ENCODE measurements around the gene PPP1R18. TPM values are rescaled to one million over a fixed set of nuclear protein-coding genes. Genes with fewer than 3 reads are reported as not detected.

PPP1R18 gene
- total and polyA plus RNA-seq, 5 donors = 21.8 to 33.9 (median 23.1) TPM

GRCh38 chr6:30626484-30627366 lies 59.7 kb downstream of the PPP1R18 start, which contains the start of gene ATAT1:
ATAT1 (plus strand) TSS chr6:30626874.
- WGBS = 3% methylated on average over 36 of the region's 36 CpGs
- intact Hi-C loops (cut with DNase I) = no loop called here
- peak; percentile 96 for ATAC-seq

More at GRCh38 chr6:30626484-30627366, 59.7 kb downstream of the PPP1R18 start, which contains the start of gene ATAT1:
- H3K27me3 ChIP-seq (ENCODE audit: control insufficient read depth, insufficient read depth) = no peaks in the 10 kb centered on the region
- no peaks in the 10 kb centered on the region for H3K4me1 ChIP-seq (ENCODE audit: control insufficient read depth, insufficient read depth, low read length)
- H3K9me3 ChIP-seq (ENCODE audit: control insufficient read depth, low read length) = no peaks in the 10 kb centered on the region
- H3K27ac ChIP-seq (ENCODE audit: low read length) = peak within 1 kb of the TSS; percentile 85
- peak within 1 kb of the TSS; percentile 45 for H3K4me3 ChIP-seq (ENCODE audit: low read length)
- peak; percentile 91 to 97 (median 96) for DNase-seq

Other genes starting within 250 kb of the PPP1R18 start
- gene HLA-E, start 197.1 kb downstream of the PPP1R18 start, total RNA-seq = 100 to 1,000 TPM; 180 to 230 (median 214) TPM
- 227 TPM for gene HLA-E, start 197.1 kb downstream of the PPP1R18 start, polyA plus RNA-seq
- 10 to 100 TPM; 22.7 to 33.7 (median 24.8) TPM for gene GNL1, start 130.2 kb downstream of the PPP1R18 start, total RNA-seq
- 24.2 TPM for gene GNL1, start 130.2 kb downstream of the PPP1R18 start, polyA plus RNA-seq
- gene PRR3, start 129.3 kb downstream of the PPP1R18 start, total RNA-seq = 1 to 10 TPM; 4.4 to 5.7 (median 4.9) TPM
- gene PRR3, start 129.3 kb downstream of the PPP1R18 start, polyA plus RNA-seq = 4.2 TPM
- gene ABCF1, start 115.2 kb downstream of the PPP1R18 start, total RNA-seq = 10 to 100 TPM; 36.7 to 40.7 (median 39.2) TPM
- 26.8 TPM for gene ABCF1, start 115.2 kb downstream of the PPP1R18 start, polyA plus RNA-seq
- 10 to 100 TPM; 36.5 to 46.6 (median 43.4) TPM for gene PPP1R10, start 69.4 kb downstream of the PPP1R18 start, total RNA-seq
- gene PPP1R10, start 69.4 kb downstream of the PPP1R18 start, polyA plus RNA-seq = 16.0 TPM
- 10 to 100 TPM; 60.2 to 77.5 (median 72.0) TPM for gene MRPS18B, start 68.8 kb downstream of the PPP1R18 start, total RNA-seq
- 97.6 TPM for gene MRPS18B, start 68.8 kb downstream of the PPP1R18 start, polyA plus RNA-seq
- gene ATAT1, start 59.8 kb downstream of the PPP1R18 start, total RNA-seq = 1 to 10 TPM; 2.6 to 3.5 (median 3.2) TPM
- gene ATAT1, start 59.8 kb downstream of the PPP1R18 start, polyA plus RNA-seq = 2.8 TPM
- gene C6orf136, start 39.5 kb downstream of the PPP1R18 start, total RNA-seq = 10 to 100 TPM; 37.9 to 53.0 (median 45.5) TPM
- gene C6orf136, start 39.5 kb downstream of the PPP1R18 start, polyA plus RNA-seq = 46.3 TPM
- gene DHX16, start 13.6 kb downstream of the PPP1R18 start, total RNA-seq = 10 to 100 TPM; 18.2 to 23.4 (median 20.4) TPM
- 17.0 TPM for gene DHX16, start 13.6 kb downstream of the PPP1R18 start, polyA plus RNA-seq
- 1 to 10 TPM; 2.5 to 5.8 (median 5.0) TPM for gene NRM, start 4.3 kb upstream of the PPP1R18 start, total RNA-seq
- 5.3 TPM for gene NRM, start 4.3 kb upstream of the PPP1R18 start, polyA plus RNA-seq
- gene MDC1, start 30.6 kb upstream of the PPP1R18 start, total RNA-seq = 10 to 100 TPM; 20.7 to 26.6 (median 24.2) TPM
- gene MDC1, start 30.6 kb upstream of the PPP1R18 start, polyA plus RNA-seq = 11.1 TPM
- gene TUBB, start 33.7 kb upstream of the PPP1R18 start, total RNA-seq = 100 to 1,000 TPM; 130 to 250 (median 200) TPM
- gene TUBB, start 33.7 kb upstream of the PPP1R18 start, polyA plus RNA-seq = 170 TPM
- gene FLOT1, start 56.0 kb upstream of the PPP1R18 start, total RNA-seq = 100 to 1,000 TPM; 180 to 208 (median 199) TPM
- 264 TPM for gene FLOT1, start 56.0 kb upstream of the PPP1R18 start, polyA plus RNA-seq
- gene IER3, start 57.9 kb upstream of the PPP1R18 start, total RNA-seq = 10 to 100 TPM; 22.4 to 60.2 (median 34.1) TPM
- 63.6 TPM for gene IER3, start 57.9 kb upstream of the PPP1R18 start, polyA plus RNA-seq
- 100 to 1,000 TPM in 2 of 4 donors, 10 to 100 TPM in 2; 96.2 to 120 (median 100) TPM for gene DDR1, start 197.9 kb upstream of the PPP1R18 start, total RNA-seq
- gene DDR1, start 197.9 kb upstream of the PPP1R18 start, polyA plus RNA-seq = 46.9 TPM
- gene GTF2H4, start 221.6 kb upstream of the PPP1R18 start, total RNA-seq = 10 to 100 TPM; 13.6 to 29.7 (median 18.2) TPM
- 10.6 TPM for gene GTF2H4, start 221.6 kb upstream of the PPP1R18 start, polyA plus RNA-seq
- gene VARS2, start 227.6 kb upstream of the PPP1R18 start, total RNA-seq = 10 to 100 TPM; 14.8 to 20.8 (median 16.9) TPM
- 14.2 TPM for gene VARS2, start 227.6 kb upstream of the PPP1R18 start, polyA plus RNA-seq
- under 1 TPM in 1 of 4 donors, not detected in 3; 0.45 TPM for gene SFTA2, start 245.5 kb upstream of the PPP1R18 start, total RNA-seq
- not detected for gene SFTA2, start 245.5 kb upstream of the PPP1R18 start, polyA plus RNA-seq

All from right cardiac atrium (tissue), 5 donors.